Colonic mucosa (tissue), 4 donors: Measurements from ENCODE around the gene NKTR. TPM values are rescaled to one million over a fixed set of nuclear protein-coding genes. Genes with fewer than 3 reads are reported as not detected.

Experiments
- DNase-seq: peaks from one replicate; pipeline ENCODE4 v3.0.0-alpha.2; 2020
- H3K27ac ChIP-seq: fragments of 200-600 bp; one replicate; pipeline ENCODE4 v1.8.0; 2021
- H3K27me3 ChIP-seq: fragments of 200-600 bp; one replicate; pipeline ENCODE4 v1.8.0; 2021
- H3K36me3 ChIP-seq: fragments of 200-600 bp; one replicate; pipeline ENCODE4 v1.8.0; 2021
- H3K4me1 ChIP-seq: fragments of 200-600 bp; one replicate; pipeline ENCODE4 v1.8.0; 2021; ENCODE audit warnings: mild to moderate bottlenecking
- H3K4me3 ChIP-seq: fragments of 200-600 bp; one replicate; pipeline ENCODE4 v1.8.0; 2021
- H3K9ac ChIP-seq, 2 donors: one replicate each; pipeline ENCODE4 v1.7.0; 2013; ENCODE audit warnings: control low read depth in 2 of 2, low read depth in 2 of 2, low read length in 2 of 2
- H3K9me3 ChIP-seq: fragments of 200-600 bp; one replicate; pipeline ENCODE4 v1.8.0; 2021
- CTCF ChIP-seq: fragments of 200-600 bp; IDR thresholded peaks from one replicate; pipeline ENCODE4 v1.8.0; 2022; ENCODE audit warnings: antibody characterized with exemption, mild to moderate bottlenecking
- intact Hi-C: fragments of 100-400 bp; cut with DNase I; formaldehyde crosslinking; loops from one replicate; pipeline ENCODE4 v1.14.1; 2022
- total RNA-seq, 2 donors: library from RNA; stranded (reverse); fragmentation: NEBNext Ultra II Directional in 1 of 2; extraction: Animal tissue kit (Norgen Biotek cat#: 25700) in 1 of 2; gene quantifications; one replicate each; pipeline ENCODE4 v1.2.1, GENCODE V29; 2021
- donor health status: healthy.
- donor health status: DM: no; HTN: no; CAD: no.
- donor health status: DM: no; HTN: no; CAD: no.

The NKTR gene
- total RNA-seq, 2 donors from 2014 or later: 47.5 to 48.2 TPM

GRCh38 chr3:42640129-42640528 is 39.6 kb downstream of the NKTR start:
- Histone ChIP-seq H3K27ac (no peak overlapping the region), H3K9me3 (no peaks in the 10 kb centered on the region), H3K4me3 (no peak overlapping the region), H3K36me3 (peaks cover 10% of the 10 kb centered on the region), H3K4me1 (no peaks in the 10 kb centered on the region), H3K27me3 (no peaks in the 10 kb centered on the region), H3K9ac (no peak overlapping the region)
- no peak for DNase-seq
- intact Hi-C loops: no loop called here
- no peak for TF ChIP-seq CTCF

- H3K9ac ChIP-seq: no peak overlapping the region
- H3K27me3 ChIP-seq: no peaks in the 10 kb centered on the region
- intact Hi-C loops: no loop called here
- H3K27ac ChIP-seq: no peak overlapping the region
- H3K36me3 ChIP-seq: peaks cover 10% of the 10 kb centered on the region
- H3K4me1 ChIP-seq: no peaks in the 10 kb centered on the region
- DNase-seq: no peak
- no peak for TF ChIP-seq CTCF
- no peaks in the 10 kb centered on the region for H3K9me3 ChIP-seq
- H3K4me3 ChIP-seq: no peak overlapping the region
Observed at GRCh38 chr3:42640771-42641370, 40.4 kb downstream of the NKTR start.

- Histone ChIP-seq H3K9ac (no peak overlapping the region), H3K4me1 (no peaks in the 10 kb centered on the region), H3K27ac (no peak overlapping the region), H3K36me3 (no peaks in the 10 kb centered on the region), H3K9me3 (no peaks in the 10 kb centered on the region), H3K4me3 (no peak overlapping the region), H3K27me3 (no peaks in the 10 kb centered on the region)
- DNase-seq: no peak
- intact Hi-C loops: no loop called here
- no peak for TF ChIP-seq CTCF
Observed at GRCh38 chr3:42647821-42648459, 47.5 kb downstream of the NKTR start.

GRCh38 chr3:42649006-42649405 is 48.5 kb downstream of the NKTR start:
- H3K9ac ChIP-seq: no peak overlapping the region

GRCh38 chr3:42649783-42650182 is 49.3 kb downstream of the NKTR start:
- intact Hi-C loops: no loop called here
- no peak for TF ChIP-seq CTCF
- no peak overlapping the region for H3K27ac ChIP-seq
- no peak for DNase-seq
- no peak overlapping the region for H3K4me3 ChIP-seq
- H3K4me1 ChIP-seq: no peaks in the 10 kb centered on the region
- H3K27me3 ChIP-seq: no peaks in the 10 kb centered on the region
- no peak overlapping the region for H3K9ac ChIP-seq
- H3K9me3 ChIP-seq: no peaks in the 10 kb centered on the region
- H3K36me3 ChIP-seq: no peaks in the 10 kb centered on the region

More at GRCh38 chr3:42649006-42649405, 48.5 kb downstream of the NKTR start:
- Histone ChIP-seq H3K36me3 (no peaks in the 10 kb centered on the region), H3K4me3 (no peak overlapping the region), H3K4me1 (no peaks in the 10 kb centered on the region), H3K27ac (no peak overlapping the region), H3K9me3 (no peaks in the 10 kb centered on the region), H3K27me3 (no peaks in the 10 kb centered on the region)
- intact Hi-C loops: no loop called here
- TF ChIP-seq CTCF: no peak
- no peak for DNase-seq
